ENCODE data around the gene CST1.
"Not testable (repeated sequence)": the region's sequence is repeated elsewhere in the genome, so short reads cannot be mapped to it uniquely, and the experiment has no call there.

CST1 gene, protein sequence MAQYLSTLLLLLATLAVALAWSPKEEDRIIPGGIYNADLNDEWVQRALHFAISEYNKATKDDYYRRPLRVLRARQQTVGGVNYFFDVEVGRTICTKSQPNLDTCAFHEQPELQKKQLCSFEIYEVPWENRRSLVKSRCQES

GRCh38 chr20:23750786-23751185 is at the start of gene CST1:
CST1 (minus strand) TSS chr20:23750935; CDS start chr20:23750866, 69 bp downstream.
- DNase-seq, result not testable (repeated sequence)

DNA sequence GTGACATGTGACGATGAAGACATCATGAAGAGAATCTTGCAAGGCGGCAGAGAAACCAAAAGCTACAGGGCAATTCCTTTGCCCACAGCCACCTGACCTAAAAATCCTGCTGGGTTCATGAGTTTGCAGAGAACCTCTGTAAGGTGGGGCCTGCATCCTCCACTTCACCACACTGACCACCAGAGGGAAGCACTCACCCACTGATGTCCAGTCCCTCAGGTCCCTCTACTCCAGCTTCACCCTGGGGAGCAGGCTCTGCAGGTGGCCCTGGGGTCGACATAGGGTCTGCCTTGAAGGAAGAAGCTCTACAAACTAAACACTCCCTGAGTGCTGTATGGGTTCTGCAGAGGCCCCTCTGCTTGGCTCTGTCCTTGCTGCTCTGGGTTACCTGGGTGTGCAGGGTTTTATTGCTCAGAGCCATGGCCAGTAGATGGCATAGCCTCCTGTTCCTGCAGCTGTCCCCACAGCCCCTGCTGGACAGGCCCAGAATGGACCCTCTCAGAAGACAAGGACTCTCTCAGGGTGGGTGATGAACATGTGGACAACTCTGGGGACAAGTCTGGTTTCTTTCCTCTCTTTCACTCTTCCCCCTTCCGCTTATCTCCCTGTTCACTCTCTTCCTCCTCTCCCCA is 48.6 kb upstream of the CST1 start:
- DNase-seq, result peak in 1 of 2 donors; percentile 11

GRCh38 chr20:23795526-23795925 is 44.8 kb upstream of the CST1 start:
- no peak for DNase-seq

GRCh38 chr20:23794841-23795240 is 44.1 kb upstream of the CST1 start:
- DNase-seq, result no peak

DNA sequence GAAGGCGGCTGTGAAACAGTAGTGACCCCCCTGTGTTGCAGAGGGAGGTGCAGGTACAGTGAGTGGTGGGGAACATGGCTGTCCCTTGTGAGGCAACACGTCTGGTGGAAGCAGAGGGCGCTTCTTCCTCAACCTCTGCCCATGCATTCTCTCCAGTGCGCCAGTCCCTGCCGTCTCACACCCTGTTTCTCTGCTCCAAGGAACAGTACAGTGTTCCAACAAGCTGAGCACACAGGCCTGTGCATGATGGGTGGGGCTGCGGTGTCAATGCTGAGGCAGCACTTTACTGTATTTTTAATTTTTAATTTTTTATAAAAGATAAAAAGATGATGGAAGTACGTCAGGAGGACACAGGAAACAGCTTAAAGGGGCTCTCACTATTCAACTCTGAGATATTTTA is 43.3 kb upstream of the CST1 start:
- DNase-seq, result no peak

- DNase-seq, result no peak
Observed at GRCh38 chr20:23783447-23783846, 32.7 kb upstream of the CST1 start.

- no peak for DNase-seq
Observed at GRCh38 chr20:23782366-23782983, 31.7 kb upstream of the CST1 start.

GRCh38 chr20:23778676-23779075 is 27.9 kb upstream of the CST1 start:
- not testable (repeated sequence) for DNase-seq

DNA sequence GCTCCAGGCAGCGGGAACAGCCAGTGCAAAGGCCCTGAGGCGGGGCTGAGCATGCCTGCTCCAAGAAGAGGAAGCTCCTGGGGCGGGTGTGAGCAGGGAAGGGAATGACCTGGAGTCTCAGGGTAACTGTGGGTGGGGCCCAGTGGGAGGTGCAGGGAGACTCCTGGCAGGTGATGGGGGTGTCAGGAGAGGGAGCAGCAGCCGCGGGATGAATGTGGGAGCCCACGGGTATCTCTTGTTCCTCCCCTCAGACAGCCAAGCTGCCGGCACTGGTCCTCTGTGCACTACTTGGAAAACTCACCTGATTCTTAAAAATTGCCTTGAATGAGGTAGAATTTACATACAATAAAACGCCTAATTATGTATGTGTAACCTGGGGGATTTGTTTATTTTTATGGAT is 26.6 kb upstream of the CST1 start:
- DNase-seq, result not testable (repeated sequence)

GRCh38 chr20:23776067-23776771 is 25.5 kb upstream of the CST1 start:
- no peak for DNase-seq

GRCh38 chr20:23774081-23774480 is 23.3 kb upstream of the CST1 start:
- DNase-seq, result no peak

DNA sequence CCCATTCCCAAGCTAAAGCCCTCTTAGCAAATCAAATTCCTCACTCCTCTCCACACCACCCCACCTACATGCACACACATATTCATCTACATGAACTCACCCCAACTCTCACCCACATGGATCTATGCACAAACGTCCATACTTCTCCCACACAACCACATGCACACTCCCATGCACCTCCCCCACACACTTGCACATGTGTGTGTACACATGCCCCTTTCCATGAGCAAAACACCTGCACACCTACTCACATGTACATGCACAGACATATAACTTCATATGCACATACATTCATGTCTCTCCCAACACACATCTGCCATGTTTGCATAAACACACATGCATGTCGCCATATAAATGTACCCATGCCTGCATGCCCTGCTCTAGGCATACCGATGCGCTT is 22.8 kb upstream of the CST1 start:
- DNase-seq, result no peak

DNA sequence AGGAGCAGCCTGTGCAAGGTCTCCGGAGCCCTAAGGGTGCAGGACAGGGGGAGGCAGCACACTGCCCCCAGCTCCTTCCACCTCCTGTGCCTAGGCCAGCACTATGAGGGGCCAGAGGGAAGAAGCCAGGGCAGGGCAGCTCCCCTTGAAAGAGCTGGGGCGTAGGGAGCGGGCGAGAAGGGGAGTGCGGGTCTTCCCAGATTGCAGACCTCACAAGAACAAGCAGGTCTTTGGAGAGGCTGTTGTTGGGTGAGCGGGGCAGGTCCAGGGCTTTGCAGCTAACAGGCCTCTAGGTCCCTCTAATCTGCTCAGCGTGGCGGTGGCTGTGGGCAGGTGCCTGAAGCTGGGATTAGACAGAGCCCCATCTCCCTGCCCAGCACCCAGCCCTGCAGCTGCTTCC is 22.4 kb upstream of the CST1 start:
- DNase-seq, result no peak

GRCh38 chr20:23772074-23772473 is 21.3 kb upstream of the CST1 start:
- DNase-seq, result no peak

- no peak for DNase-seq
Observed at GRCh38 chr20:23770384-23770783, 19.6 kb upstream of the CST1 start.

- not testable (repeated sequence) for DNase-seq
Observed at GRCh38 chr20:23768520-23768919, 17.8 kb upstream of the CST1 start.

- DNase-seq, result no peak
Observed at GRCh38 chr20:23766531-23766930, 15.8 kb upstream of the CST1 start.

DNA sequence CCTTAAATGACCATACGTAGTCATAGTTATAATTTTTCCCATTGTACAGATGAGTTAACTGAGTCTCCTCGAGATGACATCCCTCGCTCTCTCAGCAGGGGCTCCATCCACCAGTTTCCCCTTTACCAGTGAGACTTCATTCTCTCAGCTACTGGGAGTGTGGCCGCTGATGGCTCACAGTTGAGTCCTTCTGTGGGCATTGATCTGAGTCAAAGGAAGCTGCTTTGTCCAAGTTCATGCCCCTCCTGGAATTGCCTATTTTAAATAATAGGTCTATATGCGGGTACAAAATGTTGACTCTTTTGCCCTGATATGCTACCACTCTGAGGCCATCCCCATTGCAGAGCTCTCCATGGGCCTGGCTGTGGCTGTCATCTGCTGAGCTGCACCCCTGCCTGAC is 14.8 kb upstream of the CST1 start:
- no peak for DNase-seq

- DNase-seq, result not testable (repeated sequence)
Observed at GRCh38 chr20:23764630-23765029, 13.9 kb upstream of the CST1 start.

DNA sequence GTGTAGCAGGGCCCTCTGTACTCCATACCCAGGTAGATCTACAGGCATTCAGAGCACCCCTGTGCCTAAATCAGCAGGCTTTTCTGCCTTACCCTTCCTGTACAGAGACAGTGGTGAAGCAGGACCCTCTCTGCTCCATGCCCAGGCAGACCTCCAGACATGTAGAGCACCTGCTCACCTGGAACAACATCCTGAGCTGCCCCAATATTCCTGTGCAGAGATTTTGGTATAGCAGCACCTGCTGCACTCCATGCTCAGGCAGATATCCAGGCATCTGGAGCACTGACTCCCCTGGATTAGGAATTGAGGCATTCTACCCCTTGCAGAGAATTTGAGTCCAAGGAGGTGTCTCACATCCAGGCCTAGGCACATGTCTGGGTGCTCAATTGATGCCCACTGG is 12.6 kb upstream of the CST1 start:
- no peak for DNase-seq

GRCh38 chr20:23759306-23759940 is 8.7 kb upstream of the CST1 start:
- DNase-seq, result no peak

- not testable (repeated sequence) for DNase-seq
Observed at GRCh38 chr20:23756792-23757191, 6.1 kb upstream of the CST1 start.

DNA sequence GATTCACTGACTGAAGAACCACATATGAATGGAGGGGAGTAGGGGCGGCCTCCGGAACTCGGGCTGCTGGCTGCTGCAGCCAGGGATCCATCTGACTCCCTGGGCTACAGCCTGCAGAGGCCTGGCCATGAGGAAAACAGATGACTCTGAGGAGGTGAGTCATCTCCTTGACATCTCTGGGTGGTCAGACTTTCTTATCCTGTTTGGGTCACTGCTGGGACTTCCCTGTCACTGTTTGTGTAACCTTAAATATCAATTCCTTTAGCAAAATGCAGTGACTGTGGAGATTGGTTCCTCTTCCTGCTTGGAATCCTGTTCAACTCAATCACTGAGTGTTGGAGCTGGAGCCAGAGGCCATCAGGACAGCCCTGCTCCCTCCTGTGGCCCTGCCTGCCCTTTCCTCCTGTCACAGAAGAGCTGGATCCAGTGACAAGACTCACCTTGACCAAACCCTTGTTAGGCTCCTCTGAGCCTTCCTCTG is 4.4 kb upstream of the CST1 start:
- not testable (repeated sequence) for DNase-seq

All from CD4-positive, alpha-beta T cell treated with Interferon alpha-2 for 1 hour (primary cell).